Uterus (tissue), 2 donors: ENCODE data around the gene PACC1.

Experiments
- POLR2A ChIP-seq, 2 donors: fragments of 450-650 bp; IDR thresholded peaks; one replicate each; pipeline ENCODE4 v1.6.1; 2016; ENCODE audit warnings: antibody characterized with exemption in 2 of 2, mild to moderate bottlenecking in 1 of 2, moderate library complexity in 1 of 2
- TF ChIP-seq, protein P1 (sequence below), 4 experiments: fragments of 200-600 bp in 2 of 4; fragments of 450-650 bp in 2 of 4; sonication (generic) in 2 of 4; IDR thresholded peaks; one replicate each; pipeline ENCODE4 v1.5.1; 2016 to 2019; ENCODE audit warnings: antibody characterized with exemption in 4 of 4, mild to moderate bottlenecking in 2 of 4, moderate library complexity in 1 of 4

DNA sequence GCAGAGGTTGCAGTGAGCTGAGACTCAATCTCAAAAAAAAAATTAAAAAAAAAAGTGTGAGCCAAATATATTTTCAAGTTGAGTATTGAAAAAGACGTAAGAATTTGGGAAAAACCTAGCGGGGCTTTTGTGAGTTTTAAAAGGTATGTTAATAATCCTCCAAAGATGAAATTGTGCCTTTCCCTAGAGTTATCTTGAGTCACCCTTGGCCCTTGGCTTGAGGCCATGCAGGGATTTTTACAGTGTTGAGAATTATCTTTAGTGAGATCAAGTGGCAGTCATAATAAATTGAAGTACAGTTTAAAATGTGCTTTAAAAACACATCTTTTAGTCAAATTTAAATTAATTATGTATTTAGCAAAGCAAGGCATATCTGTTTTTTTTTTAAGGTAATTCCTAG lies 96.8 kb downstream of the PACC1 start:
- TF ChIP-seq, protein P1, sequence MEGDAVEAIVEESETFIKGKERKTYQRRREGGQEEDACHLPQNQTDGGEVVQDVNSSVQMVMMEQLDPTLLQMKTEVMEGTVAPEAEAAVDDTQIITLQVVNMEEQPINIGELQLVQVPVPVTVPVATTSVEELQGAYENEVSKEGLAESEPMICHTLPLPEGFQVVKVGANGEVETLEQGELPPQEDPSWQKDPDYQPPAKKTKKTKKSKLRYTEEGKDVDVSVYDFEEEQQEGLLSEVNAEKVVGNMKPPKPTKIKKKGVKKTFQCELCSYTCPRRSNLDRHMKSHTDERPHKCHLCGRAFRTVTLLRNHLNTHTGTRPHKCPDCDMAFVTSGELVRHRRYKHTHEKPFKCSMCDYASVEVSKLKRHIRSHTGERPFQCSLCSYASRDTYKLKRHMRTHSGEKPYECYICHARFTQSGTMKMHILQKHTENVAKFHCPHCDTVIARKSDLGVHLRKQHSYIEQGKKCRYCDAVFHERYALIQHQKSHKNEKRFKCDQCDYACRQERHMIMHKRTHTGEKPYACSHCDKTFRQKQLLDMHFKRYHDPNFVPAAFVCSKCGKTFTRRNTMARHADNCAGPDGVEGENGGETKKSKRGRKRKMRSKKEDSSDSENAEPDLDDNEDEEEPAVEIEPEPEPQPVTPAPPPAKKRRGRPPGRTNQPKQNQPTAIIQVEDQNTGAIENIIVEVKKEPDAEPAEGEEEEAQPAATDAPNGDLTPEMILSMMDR (IDR thresholded peaks at IDR 0.05): no peak
- TF ChIP-seq POLR2A (IDR thresholded peaks at IDR 0.05): no peak
